ENCODE data around the gene JPH2.

Gene JPH2

DNA sequence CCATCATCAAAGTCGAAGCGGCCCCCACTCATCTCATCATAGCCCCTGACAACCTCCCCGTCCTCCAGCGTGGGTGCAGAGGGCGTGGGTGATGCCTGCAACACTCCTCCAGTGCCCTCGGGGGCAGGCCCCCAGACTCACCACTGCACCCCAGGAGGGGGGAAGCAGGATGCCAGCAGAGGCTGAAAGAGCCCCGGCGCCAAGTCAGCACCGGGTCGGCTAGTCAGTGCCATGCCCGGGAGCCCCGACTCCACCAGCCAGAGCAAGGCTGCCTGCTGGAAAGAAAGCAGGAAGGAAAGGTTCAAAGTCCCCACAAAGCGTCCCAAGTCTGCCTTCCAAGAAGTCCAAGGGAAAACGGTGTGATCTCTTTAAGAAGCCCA, 324 bp downstream of the JPH2 start:
- no peak for DNase-seq

DNA sequence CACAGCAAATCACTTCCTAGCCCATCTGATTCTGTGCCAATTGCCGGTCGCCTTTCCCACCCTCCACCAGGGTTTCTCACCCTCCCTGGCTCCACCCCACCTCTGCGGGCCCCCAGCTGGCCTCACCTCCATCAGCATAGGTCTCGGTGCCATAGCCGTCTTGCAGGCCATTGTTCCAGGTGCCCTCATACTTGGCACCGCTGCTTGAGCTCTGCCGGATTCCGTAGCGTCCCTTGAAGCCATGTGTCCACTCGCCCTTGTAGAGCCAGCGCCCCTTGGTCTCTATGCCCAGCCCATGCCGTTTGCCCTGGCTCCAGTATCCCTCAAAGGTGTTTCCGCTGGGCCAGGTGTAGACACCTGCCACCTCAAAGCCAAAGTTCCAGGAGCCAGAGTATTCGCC, 787 bp downstream of the JPH2 start:
- DNase-seq, result no peak

DNA sequence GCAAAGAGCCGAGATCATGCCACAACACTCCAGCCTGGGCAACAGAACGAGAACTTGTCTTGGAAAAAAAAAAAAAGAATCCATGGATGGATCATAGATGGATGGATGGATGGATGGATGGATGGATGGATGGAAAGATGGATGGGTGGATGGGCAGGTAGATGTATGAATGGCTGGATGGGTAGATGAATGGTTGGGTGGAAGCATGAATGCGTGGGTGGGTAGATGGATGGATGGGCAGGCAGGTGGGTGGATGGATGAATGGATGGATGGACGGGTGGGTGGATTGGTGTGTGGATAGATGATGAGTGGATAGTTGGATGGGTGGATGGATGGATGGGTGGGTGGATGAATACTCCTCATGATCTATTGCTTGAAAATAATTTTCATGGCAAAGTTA, 1.4 kb downstream of the JPH2 start:
- DNase-seq, result no peak

DNA sequence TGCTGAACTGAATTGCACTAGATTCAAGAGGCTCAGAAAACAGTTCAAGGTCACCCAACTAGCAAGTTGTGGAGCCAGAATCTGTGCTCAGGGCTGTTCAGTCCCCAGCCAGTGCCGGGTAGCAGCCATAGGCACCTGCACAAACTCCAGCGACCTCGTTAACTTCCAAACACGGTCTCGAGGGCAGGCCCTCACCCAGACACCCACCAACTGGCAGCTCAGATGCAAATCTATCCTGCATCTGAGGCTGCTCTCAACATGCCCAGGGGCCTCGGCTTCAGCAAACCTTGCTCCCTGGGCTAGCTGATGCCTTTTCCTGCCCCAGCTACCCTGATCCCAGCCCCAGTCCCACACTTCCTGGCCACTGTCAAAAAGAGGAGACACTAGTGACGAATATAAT, 3.7 kb downstream of the JPH2 start:
- no peak for DNase-seq

DNA sequence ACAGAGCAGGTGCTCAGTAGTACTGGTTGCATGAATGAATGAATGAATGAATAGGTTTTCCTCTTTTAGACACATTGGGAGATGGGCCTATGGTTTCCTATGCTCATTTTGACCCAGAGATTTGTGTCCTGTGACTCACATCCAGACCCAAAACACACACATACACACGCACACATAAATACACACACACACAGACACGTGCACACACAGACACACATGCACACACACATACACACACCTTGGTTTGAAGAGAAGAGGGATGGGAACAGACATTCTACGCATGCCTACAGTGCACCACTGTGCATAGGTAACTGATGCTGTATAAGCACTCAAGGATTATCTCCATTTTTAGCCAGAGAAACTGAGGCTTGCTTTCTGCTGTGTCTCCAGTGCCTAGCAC, 4.1 kb downstream of the JPH2 start:
- DNase-seq, result no peak

DNA sequence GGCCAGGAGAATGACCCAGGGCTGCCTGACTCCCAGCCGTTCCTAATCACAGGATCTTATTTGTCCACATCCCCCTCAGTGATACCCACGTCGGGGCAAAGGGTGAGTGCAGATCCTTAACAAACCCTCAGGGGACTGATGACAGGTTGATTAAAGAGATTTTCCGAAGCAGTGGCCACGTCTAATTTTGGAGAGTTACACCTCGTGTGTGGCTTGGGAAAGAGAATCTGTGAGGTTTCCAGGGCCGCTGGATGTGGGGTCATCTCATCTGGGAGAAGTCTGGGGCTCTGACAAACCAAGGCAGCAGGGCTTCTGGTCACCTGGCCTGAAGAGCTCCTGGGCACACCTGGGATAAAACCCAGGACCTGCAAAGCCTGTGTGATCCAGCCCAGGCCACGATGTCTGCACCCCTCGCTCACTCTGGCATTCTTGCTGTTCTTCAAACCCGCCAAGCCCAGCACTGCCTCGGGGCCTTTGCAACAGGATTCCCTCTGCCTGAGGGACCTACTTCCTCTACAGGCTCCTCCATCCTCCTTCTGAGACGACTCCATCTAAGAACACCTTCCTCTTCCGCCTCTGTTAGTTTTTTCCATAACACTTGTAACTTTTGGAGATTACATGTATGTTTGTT, 4.7 kb downstream of the JPH2 start:
- DNase-seq, result no peak

DNA sequence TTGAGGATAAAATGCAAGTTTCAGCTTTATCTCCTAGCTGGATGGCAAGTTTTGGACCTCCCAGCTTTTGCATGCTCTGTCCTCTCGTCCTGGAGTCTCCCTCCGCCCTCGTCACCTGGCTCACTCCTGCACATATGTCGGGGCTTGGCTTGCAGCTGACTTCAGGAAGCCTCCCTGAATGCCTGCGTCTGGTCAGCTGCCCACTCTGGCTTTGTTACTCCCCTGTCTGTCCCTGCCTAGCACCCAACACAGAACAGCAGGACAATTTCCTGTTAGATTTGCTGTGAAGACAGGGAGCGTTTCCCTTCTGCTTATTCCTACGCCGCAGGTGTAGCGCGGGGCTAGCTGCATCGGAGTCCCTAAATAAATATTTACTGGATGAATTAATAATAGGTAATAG, 5.4 kb downstream of the JPH2 start:
- peak; percentile 10 to 18 for DNase-seq

DNA sequence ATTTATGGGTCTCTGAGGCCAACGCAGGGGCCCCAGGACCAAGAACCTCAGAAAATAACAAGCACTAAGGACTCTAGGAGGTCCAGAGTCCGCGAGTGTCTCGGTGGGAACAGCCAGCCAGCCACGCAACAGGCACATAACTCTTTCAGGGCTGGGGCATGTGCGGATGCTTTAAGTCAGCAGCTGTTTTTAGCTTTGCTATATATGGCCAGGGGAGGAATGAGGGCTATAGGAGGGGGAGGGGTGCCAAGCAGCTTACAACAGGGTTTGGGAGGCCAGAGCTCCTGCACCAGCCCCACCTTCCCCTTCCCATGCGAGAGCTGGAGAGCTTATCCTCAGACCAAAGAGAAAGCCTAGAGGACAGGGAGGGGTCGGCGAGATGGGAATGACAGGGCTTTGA, 6.2 kb downstream of the JPH2 start:
- no peak for DNase-seq

DNA sequence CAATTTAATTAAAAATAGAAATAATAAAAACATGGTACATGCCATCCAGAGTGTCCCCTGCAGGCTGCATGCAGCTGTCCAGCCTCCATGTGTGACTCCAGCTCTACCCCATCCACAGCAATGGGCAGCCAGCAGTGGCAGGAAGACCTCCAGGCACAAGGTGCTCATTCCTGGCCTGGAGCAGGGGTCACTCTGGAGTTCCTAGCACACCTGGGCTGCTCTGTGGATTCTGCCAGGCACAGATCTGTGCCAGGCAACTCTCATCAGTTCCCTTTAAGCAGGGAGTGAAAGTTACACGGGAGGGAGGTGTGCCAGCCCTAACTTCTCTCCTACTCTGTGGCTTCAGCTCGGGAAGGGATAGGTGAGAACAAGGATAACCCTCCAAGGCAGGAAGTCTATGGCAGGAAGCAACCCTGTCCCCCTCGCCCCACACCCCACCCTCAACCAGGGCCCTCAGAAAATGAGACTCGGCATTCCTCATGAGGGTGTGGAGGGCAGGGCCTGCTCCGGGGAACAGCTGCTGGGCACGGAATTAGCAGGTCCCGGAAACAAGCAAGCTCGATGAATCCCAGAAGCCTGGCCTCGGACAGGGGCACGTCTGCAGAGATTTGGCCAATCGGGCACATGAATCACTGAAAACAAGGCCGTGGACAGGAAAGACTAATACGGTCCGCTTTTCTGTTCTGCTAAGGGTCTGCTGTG, 10.0 kb downstream of the JPH2 start:
- DNase-seq, result no peak

DNA sequence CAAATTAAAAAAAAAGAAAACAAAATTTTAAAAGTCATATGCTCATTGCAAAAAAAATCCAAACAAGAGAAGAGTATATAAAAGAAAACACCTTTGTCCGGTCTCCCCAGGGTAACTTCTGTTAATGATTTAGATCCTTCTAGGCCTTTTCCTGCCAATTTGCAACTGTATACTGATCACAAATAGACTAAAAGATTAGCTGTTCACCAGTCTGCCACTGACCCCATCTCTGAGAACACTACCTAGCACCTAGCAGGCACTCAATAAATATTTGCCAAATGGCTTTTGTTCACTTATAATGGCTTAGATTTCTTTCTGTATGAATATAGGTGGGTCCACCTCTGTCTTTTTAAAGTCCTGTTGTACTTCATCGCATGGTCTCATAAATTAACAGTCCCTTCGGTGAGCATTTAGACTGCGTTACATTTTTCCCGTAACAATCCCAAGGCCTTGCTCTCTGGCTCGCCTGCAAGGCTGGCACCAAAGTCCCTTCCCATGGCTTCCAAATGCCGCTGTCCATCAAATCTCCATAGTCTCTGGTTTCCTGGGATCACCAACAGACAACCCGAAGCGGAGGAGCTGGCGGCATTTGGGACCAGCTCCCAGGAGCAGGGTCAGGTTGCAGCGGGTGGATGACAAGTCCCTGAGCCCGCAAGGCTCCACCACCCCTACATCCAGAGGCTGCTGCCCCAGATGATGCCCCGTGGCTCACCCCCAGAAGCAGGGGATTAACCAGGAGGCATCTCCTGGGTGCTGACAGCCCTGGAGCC, 11.8 kb downstream of the JPH2 start:
- no peak for DNase-seq

DNA sequence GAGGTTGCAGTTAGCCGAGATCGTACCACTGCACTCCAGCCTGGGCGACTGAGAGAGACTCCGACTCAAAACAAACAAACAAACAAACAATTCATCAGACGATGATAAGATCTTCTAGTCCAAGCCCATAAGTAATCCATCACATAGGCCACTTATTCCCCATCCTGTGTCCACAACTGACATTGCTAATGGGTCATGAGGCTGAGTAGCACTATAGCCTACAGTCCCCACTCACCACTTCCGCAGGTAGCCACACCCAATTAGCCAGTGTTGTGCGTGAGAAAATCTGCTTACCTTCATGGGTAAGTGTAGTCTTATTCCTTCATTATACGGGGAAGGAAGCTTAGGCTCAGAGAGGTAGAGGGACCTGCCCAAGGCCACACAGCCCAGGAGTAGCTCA, 13.1 kb downstream of the JPH2 start:
- DNase-seq, result no peak

DNA sequence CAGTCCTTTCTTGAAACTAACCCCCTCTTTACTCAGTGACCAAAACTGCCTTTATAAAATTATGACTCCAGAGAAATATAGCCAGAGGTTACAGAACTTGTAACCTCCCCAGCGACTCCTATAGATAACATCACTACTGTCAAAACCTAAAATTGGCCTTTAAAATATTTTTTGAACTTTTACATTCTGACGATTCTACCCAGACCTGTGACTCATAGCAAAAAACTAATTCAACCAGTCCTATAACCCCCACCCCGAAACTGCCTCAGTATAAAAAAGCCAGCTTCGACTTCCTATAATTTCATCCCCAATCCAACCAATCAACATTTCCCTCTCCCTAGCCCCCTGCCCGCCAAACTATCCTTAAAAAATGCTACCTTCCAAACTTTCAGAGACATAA, 13.9 kb downstream of the JPH2 start:
- DNase-seq, result no peak

DNA sequence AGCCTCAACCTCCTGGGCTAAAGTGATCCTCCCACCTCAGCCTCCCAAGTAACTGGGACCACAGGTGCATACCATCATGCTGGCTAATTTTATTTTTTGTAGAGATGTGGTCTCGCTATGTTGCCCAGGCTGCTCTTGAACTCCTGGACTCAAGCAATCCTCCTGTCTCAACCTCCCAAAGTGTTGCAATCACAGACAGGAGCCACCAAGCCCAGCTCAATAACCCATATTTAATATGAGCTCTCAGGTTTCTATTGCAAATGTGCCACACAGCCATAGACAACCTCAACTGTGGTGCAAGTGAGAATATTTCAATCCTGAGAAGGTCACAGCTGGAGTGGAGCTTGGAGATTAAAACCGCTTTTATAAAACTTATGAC, 14.4 kb downstream of the JPH2 start:
- no peak for DNase-seq

DNA sequence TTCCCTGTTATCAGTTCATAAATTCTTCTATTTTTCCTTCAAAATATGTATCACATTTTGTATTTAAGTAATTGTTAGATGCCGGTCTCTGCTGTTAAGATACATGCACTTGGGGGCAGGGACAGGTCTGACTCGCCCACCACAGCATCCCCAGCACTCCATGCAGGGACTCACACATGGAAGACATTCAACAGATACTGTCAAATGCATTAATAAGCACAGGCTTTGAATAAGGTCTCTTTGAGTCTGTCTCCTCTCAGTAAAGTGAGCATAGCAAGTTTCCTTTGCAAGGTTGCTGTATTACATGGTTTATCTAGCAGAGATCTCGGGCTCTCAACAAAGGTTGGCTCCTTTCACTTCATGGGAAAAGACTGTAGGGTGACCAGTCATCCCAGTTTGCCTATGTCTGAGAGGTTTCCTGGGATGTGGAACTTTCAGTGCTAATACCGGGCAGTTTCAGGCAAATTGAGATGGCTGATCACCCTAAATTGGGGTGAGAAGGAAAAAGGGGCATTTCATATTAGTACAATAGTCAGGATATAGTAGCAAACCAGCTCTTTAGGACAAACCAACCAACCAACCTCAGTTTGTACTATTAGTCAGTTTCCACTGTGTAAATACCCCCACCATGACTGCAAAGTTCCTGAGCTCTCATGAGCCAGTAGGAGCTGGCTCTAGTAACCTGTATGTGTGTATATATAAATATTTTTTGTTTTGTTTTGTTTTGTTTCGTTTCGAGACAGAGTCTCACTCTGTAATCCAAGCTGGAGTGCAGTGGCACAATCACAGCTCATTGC, 15.0 kb downstream of the JPH2 start:
- DNase-seq, result no peak

DNA sequence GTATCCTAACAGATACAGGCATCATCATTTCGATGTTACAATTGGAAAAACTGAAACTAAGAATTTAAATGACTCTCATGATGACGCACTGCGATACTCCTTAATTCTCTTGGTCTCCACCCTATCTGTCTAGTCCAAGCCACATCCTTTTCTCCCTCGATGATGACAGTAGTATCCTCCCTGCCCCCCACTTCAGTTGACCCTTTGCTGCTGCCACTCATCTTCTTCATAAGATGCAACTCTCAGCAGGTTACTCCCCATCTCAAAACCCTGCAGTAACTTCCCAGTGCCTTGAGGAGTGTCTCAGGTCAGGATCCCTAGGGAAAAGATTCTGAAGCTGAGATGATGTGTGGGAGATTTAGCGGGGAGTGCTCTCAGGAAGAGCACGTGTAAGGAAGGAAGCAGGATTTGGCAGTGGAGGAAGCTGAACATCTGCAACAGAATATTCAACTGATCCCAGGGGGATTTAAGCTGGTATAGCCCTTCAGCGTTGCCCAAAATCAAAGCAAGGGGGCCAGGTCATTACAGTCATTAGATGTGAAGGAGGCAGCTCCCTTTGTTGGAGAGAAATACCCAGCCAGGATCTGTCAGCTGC, 16.1 kb downstream of the JPH2 start:
- no peak for DNase-seq

DNA sequence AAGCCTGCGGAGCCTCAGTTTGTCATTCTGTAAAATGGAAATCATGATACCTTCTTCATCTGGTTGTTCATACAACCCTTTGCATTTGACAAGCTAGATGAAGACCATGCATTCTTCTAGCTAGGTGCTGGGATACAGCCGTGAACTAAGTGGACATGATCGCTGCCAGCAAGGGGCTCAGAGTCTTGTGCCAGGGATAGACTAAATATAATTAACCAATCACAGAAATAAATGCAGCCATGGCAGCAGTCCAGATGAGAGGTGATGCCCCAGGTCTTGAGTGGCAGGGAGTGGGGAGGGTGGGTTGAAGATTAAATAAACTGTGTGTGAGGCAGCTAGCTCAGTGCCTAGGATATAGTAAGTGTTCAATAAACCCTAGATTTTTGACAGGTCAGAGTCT, 19.3 kb downstream of the JPH2 start:
- DNase-seq, result no peak

DNA sequence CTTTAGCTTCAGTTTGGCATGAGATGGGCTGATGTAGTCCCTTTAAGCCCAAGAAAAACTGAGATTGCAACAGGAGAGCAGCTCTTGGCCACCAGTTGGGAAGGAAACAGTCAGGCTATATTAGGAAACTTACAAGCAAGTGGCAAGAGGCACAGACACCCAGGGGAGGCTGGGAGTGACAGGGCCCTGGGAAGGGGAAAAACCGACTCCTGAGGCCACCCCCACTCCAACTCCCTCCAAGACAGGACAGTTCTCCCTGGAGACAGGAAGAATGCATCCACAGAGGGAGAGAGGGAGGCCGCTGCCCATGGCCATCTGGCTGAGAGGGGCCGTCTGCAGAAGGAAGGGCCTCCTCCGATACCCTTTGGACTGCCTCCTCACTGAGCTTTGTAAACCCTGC, 20.5 kb downstream of the JPH2 start:
- no peak for DNase-seq

DNA sequence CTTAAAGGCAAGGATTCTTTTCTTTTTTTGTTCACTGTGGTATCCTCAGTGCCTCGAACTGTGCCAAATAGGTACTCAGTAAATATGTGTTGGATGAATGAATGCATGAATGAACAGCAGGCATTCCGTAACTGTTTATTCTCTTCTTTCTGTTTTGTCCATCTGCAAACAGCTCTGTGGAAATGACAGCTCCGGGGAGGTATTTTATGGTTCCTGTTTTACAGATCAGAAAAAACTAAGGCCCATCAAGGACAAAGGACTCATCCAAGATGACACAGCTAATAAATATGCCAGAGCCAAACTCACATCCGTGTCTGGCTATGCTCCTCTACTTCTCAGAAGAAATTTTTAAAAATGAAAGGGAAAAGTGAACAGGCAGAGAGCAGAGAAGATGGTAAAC, 21.0 kb downstream of the JPH2 start:
- no peak for DNase-seq

DNA sequence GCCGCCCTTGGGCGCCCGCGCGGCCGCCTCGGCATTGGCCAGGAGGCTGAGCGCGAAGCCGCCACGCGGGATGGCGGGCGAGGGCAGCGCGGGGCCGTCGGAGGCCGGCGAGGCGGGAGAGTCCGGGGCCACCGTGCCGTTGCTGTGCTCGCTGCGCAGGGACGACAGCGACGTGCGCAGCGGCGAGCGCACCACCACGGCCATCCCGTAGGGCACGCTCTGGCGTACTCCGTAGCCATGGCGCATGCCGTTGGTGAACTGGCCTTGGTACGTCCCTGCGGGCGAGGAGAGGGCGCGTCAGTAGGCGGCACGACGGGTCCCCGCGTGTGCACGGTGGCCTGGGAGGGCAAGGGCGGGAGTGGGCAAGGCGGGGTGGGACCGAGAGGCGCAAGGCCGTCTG, 26.9 kb downstream of the JPH2 start:
- DNase-seq, result no peak

DNA sequence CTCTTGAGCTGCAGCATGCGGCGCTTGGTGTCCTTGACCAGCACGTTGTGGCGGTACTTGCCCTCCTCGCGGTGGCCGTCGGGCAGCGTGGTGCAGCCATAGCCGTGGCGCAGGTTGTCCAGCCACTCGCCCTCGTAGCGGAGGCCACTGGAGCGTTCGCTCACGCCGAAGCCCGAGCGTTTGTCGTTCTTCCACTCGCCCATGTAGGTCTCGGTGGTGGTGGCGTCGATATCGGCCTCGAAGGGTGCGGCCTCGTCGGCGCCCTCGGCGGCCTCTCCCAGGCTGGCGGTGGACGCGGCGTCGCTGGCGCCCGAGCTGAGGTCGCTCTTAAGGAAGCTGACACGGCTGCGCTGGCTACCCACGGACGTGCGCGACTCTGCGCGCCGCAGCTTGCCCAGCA, 27.3 kb downstream of the JPH2 start:
- DNase-seq, result no peak

DNA sequence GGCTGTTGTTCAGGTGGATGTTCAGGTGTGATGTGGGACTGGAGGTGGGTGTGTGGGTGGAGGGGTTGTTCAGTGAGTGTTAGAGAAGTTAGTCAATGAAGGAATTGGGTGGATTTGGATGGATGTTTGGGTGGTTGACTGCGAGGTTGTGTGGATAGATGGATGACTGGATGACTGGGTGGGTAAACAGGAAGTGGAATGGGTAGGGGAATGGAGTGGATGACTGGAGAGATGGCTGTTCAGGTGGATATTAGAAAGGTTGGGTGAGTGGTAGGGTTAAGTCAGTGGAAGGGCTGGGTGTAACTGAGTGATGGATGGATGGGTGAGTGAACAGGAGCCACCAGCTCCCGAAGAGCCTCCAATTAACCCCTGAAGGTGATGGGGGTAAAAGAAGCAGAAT, 27.9 kb downstream of the JPH2 start:
- no peak for DNase-seq

DNA sequence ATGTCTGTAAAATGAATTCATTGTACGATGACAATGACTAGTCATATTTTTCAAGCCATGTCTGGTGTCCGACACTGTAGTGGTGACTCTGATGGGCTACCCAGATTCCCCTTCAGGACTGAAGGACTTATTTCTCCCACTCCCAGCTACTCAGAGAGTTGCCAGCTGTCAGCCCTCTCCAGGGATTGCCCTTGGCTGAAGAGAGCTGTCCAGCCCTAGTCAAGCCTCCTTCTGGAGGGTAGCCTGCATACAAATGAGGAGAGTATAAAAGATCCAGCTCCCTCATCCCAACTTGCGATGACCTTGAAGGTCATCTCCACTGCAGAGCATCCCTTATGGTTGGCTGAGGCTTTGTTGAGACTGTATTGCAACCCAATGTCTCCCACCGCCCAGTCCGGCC, 29.9 kb downstream of the JPH2 start:
- DNase-seq, result no peak

DNA sequence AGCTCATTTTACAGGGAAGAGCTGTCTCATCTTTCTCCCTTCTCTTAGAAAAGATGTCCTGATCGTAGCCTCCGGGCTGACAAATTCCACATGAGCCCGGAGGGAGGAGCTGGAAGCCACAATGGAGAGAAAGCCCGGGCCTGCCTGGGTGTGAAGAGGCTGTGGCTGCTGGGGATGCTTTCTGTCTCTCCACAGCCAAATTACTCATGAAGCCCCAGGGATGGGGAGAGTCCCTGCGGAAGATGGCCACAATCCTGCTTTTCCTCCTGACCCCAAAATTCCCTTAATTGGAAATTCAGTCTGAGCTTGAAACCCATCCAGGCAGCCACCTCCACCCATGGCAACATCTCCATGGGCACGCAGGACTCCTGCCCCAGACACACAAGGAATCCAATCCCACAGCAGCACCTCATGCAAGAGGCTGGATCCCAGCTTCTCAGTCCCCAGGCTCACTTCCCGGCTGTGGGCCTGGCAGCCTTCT, 32.4 kb downstream of the JPH2 start:
- DNase-seq, result no peak
